Mucosa of descending colon (tissue), 3 donors: ENCODE measurements around the gene PRR30. TPM values are rescaled to one million over a fixed set of nuclear protein-coding genes. Genes with fewer than 3 reads are reported as not detected.

Experiments used
- ATAC-seq: fragments of 200-7000 bp; cut with Tn5 transposase; one replicate; pipeline ENCODE4 v1.9.1; 2020; ENCODE audit warnings: mild to moderate bottlenecking, moderate library complexity
- DNase-seq, 3 donors: peaks; one replicate each; pipeline ENCODE4 v3.0.0-alpha.2; 2020
- H3K36me3 ChIP-seq: fragments of 200-600 bp; one replicate; pipeline ENCODE4 v1.8.0; 2021; ENCODE audit warnings: low read depth, mild to moderate bottlenecking
- H3K4me1 ChIP-seq: fragments of 200-600 bp; one replicate; pipeline ENCODE4 v1.8.0; 2021; ENCODE audit warnings: low read depth, mild to moderate bottlenecking
- H3K4me3 ChIP-seq: fragments of 200-600 bp; one replicate; pipeline ENCODE4 v1.8.0; 2021; ENCODE audit warnings: mild to moderate bottlenecking
- H3K9me3 ChIP-seq: fragments of 200-600 bp; one replicate; pipeline ENCODE4 v1.8.0; 2021; ENCODE audit warnings: mild to moderate bottlenecking
- CTCF ChIP-seq: fragments of 200-600 bp; IDR thresholded peaks from one replicate; pipeline ENCODE4 v1.8.0; 2022; ENCODE audit warnings: antibody characterized with exemption, mild to moderate bottlenecking
- intact Hi-C, 2 donors: fragments of 100-400 bp; cut with DNase I in 1 of 2; cut with micrococcal nuclease in 1 of 2; formaldehyde crosslinking; loops; one replicate each; pipeline versions ENCODE4 v1.11.0 to v1.11.1; 2022; cut with DNase I, micrococcal nuclease
- total RNA-seq, 3 donors: library from RNA; stranded (reverse); fragmentation: NEBNext Ultra II Directional in 2 of 3; extraction: Animal tissue kit (Norgen Biotek cat#: 25700) in 2 of 3; gene quantifications; one replicate each; pipeline versions ENCODE4 v1.2.1 to v1.2.4, GENCODE V29; 2021 to 2023
- donor health status: DM: no; HTN: no; CAD: no; lungs with moderate emphysema.
- donor health status: DM: no; HTN: no; CAD: no.
- donor health status: DM: no; HTN: yes; CAD: no.

PRR30 gene
- total RNA-seq, 3 donors from 2014 or later = not detected

GRCh38 chr2:27093430-27094352 is 45.5 kb downstream of the PRR30 start:
- peaks cover 10% of the 10 kb centered on the region for H3K4me1 ChIP-seq
- H3K36me3 ChIP-seq = no peaks in the 10 kb centered on the region
- no peak for TF ChIP-seq CTCF
- no peak overlapping the region for H3K4me3 ChIP-seq
- peak; percentile 22 for ATAC-seq
- DNase-seq = no peak
- H3K9me3 ChIP-seq = no peaks in the 10 kb centered on the region
- intact Hi-C loops = loop anchor here (10.0 kb wide), 3 partner anchors 111 to 191 kb away; partner anchors contain the start of genes ATRAID (in 1 of the 2), CAD (in 1 of the 2), SLC5A6 (in 1 of the 2) and TRIM54 (in 1 of the 2)

- no peaks in the 10 kb centered on the region for H3K36me3 ChIP-seq
- peaks cover 10% of the 10 kb centered on the region for H3K4me1 ChIP-seq
- intact Hi-C loops = loop anchor here (10.0 kb wide), 3 partner anchors 112 to 192 kb away; partner anchors contain the start of genes ATRAID (in 1 of the 2), CAD (in 1 of the 2), SLC5A6 (in 1 of the 2) and TRIM54 (in 1 of the 2)
- DNase-seq (peak in 2 of 3 donors; percentile 27 to 58), ATAC-seq (peak; percentile 54)
- no peak overlapping the region for H3K4me3 ChIP-seq
- H3K9me3 ChIP-seq = no peaks in the 10 kb centered on the region
- no peak for TF ChIP-seq CTCF
Measured at GRCh38 chr2:27092696-27093429, 46.3 kb downstream of the PRR30 start.

GRCh38 chr2:27091746-27092695 is 47.2 kb downstream of the PRR30 start:
- Histone ChIP-seq H3K9me3 (no peaks in the 10 kb centered on the region), H3K36me3 (no peaks in the 10 kb centered on the region), H3K4me1 (peaks cover 18% of the 10 kb centered on the region), H3K4me3 (no peak overlapping the region)
- ATAC-seq (no peak), DNase-seq (no peak)
- intact Hi-C loops = loop anchor here (10.0 kb wide), 3 partner anchors 113 to 193 kb away; partner anchors contain the start of genes ATRAID (in 1 of the 2), CAD (in 1 of the 2), SLC5A6 (in 1 of the 2) and TRIM54 (in 1 of the 2)
- no peak for TF ChIP-seq CTCF

GRCh38 chr2:27089111-27089954 is 49.9 kb downstream of the PRR30 start:
- no peak overlapping the region for H3K4me3 ChIP-seq
- H3K36me3 ChIP-seq = no peaks in the 10 kb centered on the region
- TF ChIP-seq CTCF = no peak
- DNase-seq (no peak), ATAC-seq (no peak)
- H3K9me3 ChIP-seq = no peaks in the 10 kb centered on the region
- intact Hi-C loops = loop anchor here in 1 of 2 donors (10.0 kb wide), 2 partner anchors 55 to 125 kb away; partner anchors contain the start of gene TMEM214
- H3K4me1 ChIP-seq = peaks cover 21% of the 10 kb centered on the region
